Mesenchymal stem cell (in vitro differentiated cells and primary cell): ENCODE results near the gene CELA1.

ENCODE experiments used
- DNase-seq: peaks from one replicate; pipeline ENCODE4 v3.0.0-alpha.2; 2013
- H2AFZ ChIP-seq: one replicate; pipeline ENCODE4 v1.6.1; 2013; ENCODE audit warnings: low read depth, mild to moderate bottlenecking, control low read depth, inconsistent platforms, low read length, moderate library complexity
- H2AK5ac ChIP-seq: 2 replicates; pipeline ENCODE4 v1.6.1; 2013; ENCODE audit warnings: low read length, moderate library complexity, mild to moderate bottlenecking, inconsistent platforms; ENCODE audit not compliant: severe bottlenecking
- H2BK120ac ChIP-seq: one replicate; pipeline ENCODE4 v1.6.1; 2013; ENCODE audit warnings: low read depth, mild to moderate bottlenecking, inconsistent platforms, low read length, moderate library complexity
- H2BK12ac ChIP-seq, 2 experiments: one replicate each; pipeline ENCODE4 v1.6.1; 2013; ENCODE audit warnings: inconsistent platforms in 2 of 2, low read length in 2 of 2, mild to moderate bottlenecking in 2 of 2, moderate library complexity in 2 of 2, control low read depth in 1 of 2
- H2BK15ac ChIP-seq: one replicate; pipeline ENCODE4 v1.6.1; 2013; ENCODE audit warnings: mild to moderate bottlenecking, low read depth, inconsistent platforms; ENCODE audit not compliant: poor library complexity, severe bottlenecking
- H2BK5ac ChIP-seq: 2 replicates; pipeline ENCODE4 v1.6.1; 2013; ENCODE audit warnings: low read depth, mild to moderate bottlenecking, low read length, control low read depth, inconsistent platforms; ENCODE audit not compliant: poor library complexity, severe bottlenecking
- H3K14ac ChIP-seq, 2 experiments: one replicate each; pipeline ENCODE4 v1.6.1; 2013; ENCODE audit warnings: inconsistent platforms in 2 of 2, low read length in 2 of 2, control low read depth in 1 of 2, mild to moderate bottlenecking in 1 of 2, moderate library complexity in 1 of 2
- H3K18ac ChIP-seq, 2 experiments: one replicate each; pipeline ENCODE4 v1.6.1; 2013; ENCODE audit warnings: inconsistent platforms in 2 of 2, low read length in 2 of 2, control low read depth in 1 of 2, low read depth in 1 of 2, mild to moderate bottlenecking in 1 of 2
- H3K23ac ChIP-seq, 2 experiments: one replicate each; pipeline ENCODE4 v1.6.1; 2013; ENCODE audit warnings: inconsistent platforms in 2 of 2, low read length in 2 of 2, mild to moderate bottlenecking in 2 of 2, moderate library complexity in 2 of 2, control low read depth in 1 of 2
- H3K27ac ChIP-seq: 2 replicates; pipeline ENCODE4 v1.5.1; 2013; ENCODE audit warnings: mild to moderate bottlenecking, moderate library complexity, low read length, control low read depth, inconsistent platforms; ENCODE audit not compliant: poor library complexity, severe bottlenecking
- H3K27me3 ChIP-seq, 2 experiments: 2 replicates each; pipeline versions ENCODE4 v1.6.1 to v1.7.0; 2013; ENCODE audit warnings: low read length in 2 of 2, mild to moderate bottlenecking in 2 of 2, moderate library complexity in 2 of 2, control low read depth in 1 of 2, inconsistent platforms in 1 of 2; ENCODE audit not compliant: control insufficient read depth in 1 of 2, insufficient read depth in 1 of 2
- H3K36me3 ChIP-seq, 2 experiments: 2 replicates each; pipeline versions ENCODE4 v1.6.1 to v1.7.0; 2013; ENCODE audit warnings: low read length in 2 of 2, control low read depth in 1 of 2, inconsistent platforms in 1 of 2, low read depth in 1 of 2, mild to moderate bottlenecking in 1 of 2; ENCODE audit not compliant: insufficient read depth in 2 of 2, control insufficient read depth in 1 of 2
- H3K4ac ChIP-seq, 2 experiments: one replicate each; pipeline ENCODE4 v1.6.1; 2013; ENCODE audit warnings: inconsistent platforms in 2 of 2, low read length in 2 of 2, mild to moderate bottlenecking in 2 of 2, moderate library complexity in 2 of 2, control low read depth in 1 of 2, low read depth in 1 of 2
- H3K4me1 ChIP-seq: 2 replicates; pipeline ENCODE4 v1.6.1; 2013; ENCODE audit warnings: low read depth, low read length, control low read depth; ENCODE audit not compliant: control insufficient read depth, insufficient read depth
- H3K4me2 ChIP-seq: 2 replicates; pipeline ENCODE4 v1.6.1; 2013; ENCODE audit warnings: low read length, mild to moderate bottlenecking, inconsistent platforms; ENCODE audit not compliant: poor library complexity, severe bottlenecking
- H3K4me3 ChIP-seq, 2 experiments: 2 replicates each; pipeline versions ENCODE4 v1.5.1 to v1.7.0; 2013; ENCODE audit warnings: low read length in 2 of 2, mild to moderate bottlenecking in 2 of 2, control low read depth in 1 of 2, low read depth in 1 of 2; ENCODE audit not compliant: insufficient read depth in 1 of 2
- H3K79me1 ChIP-seq: replicated peaks from 2 replicates; pipeline ENCODE4 v1.6.1; 2013; ENCODE audit warnings: mild to moderate bottlenecking, control low read depth, low read length, inconsistent platforms; ENCODE audit not compliant: poor library complexity, severe bottlenecking
- H3K9ac ChIP-seq: 2 replicates; pipeline ENCODE4 v1.7.0; 2013; ENCODE audit warnings: mild to moderate bottlenecking, low read length, moderate library complexity
- H3K9me3 ChIP-seq: 2 replicates; pipeline ENCODE4 v1.7.0; 2013; ENCODE audit warnings: mild to moderate bottlenecking, low read length; ENCODE audit not compliant: control insufficient read depth
- H4K8ac ChIP-seq: one replicate; pipeline ENCODE4 v1.6.1; 2013; ENCODE audit warnings: inconsistent platforms, mild to moderate bottlenecking, low read length, moderate library complexity
- H4K91ac ChIP-seq: one replicate; pipeline ENCODE4 v1.6.1; 2013; ENCODE audit warnings: mild to moderate bottlenecking, low read length, inconsistent platforms
- WGBS: methylation state at CpG from one replicate; pipeline ENCODE4 v1.1.7; 2013; ENCODE audit warnings: mixed read lengths; 5-methylcytosine and 5-hydroxymethylcytosine counted together

CELA1 gene

GRCh38 chr12:51362747-51363342 is 16.4 kb upstream of the CELA1 start:
- Histone ChIP-seq H3K9ac (no peak overlapping the region), H2BK15ac (no peak overlapping the region), H2BK12ac (no peak overlapping the region), H3K23ac (no peak overlapping the region), H3K36me3 (no peaks in the 10 kb centered on the region), H2BK120ac (no peak overlapping the region), H2AFZ (no peak overlapping the region), H3K14ac (no peak overlapping the region), H3K18ac (no peak overlapping the region), H3K4me1 (no peaks in the 10 kb centered on the region), H3K27me3 (peaks cover 0 to 5% of the 10 kb centered on the region in 2 experiments), H3K79me1 (no peaks in the 10 kb centered on the region), H4K91ac (no peak overlapping the region), H3K4me2 (no peak overlapping the region), H3K4ac (no peak overlapping the region), H3K27ac (no peak overlapping the region), H3K9me3 (no peaks in the 10 kb centered on the region), H4K8ac (no peak overlapping the region), H2BK5ac (no peak overlapping the region), H2AK5ac (no peak overlapping the region), H3K4me3 (no peak overlapping the region)
- 100% methylated on average over 2 of the region's 2 CpGs for WGBS
- DNase-seq = no peak

DNA sequence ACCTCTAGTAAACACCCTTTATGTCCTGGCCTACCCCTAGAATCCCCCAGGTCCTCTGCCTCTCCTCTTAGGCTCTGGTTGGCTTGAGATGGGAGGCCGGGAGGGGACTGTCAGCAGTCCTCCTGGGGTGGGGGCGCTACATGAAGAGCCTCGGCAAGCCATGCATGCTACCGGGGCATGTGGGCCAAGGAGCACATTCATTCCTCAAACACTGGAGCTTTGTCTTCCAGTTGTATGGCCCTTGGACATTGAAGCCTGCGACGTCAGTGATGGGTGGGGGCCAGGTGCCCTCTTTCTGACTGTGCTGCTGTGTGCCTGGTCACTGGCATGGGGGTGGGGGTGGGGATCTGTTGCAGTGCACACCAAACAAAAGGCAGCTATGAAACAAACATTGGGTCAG is 15.8 kb upstream of the CELA1 start:
- WGBS = 93% methylated on average over 6 of the region's 6 CpGs
- H3K23ac ChIP-seq = no peak overlapping the region

GRCh38 chr12:51361161-51362016 is 14.9 kb upstream of the CELA1 start:
- H3K18ac ChIP-seq = no peak overlapping the region
- no peak overlapping the region for H2BK5ac ChIP-seq
- DNase-seq = no peak
- H3K9me3 ChIP-seq = no peaks in the 10 kb centered on the region
- H3K36me3 ChIP-seq = no peaks in the 10 kb centered on the region
- H2AK5ac ChIP-seq = no peak overlapping the region
- H3K4ac ChIP-seq = no peak overlapping the region
- H3K27me3 ChIP-seq = peaks cover 0 to 14% of the 10 kb centered on the region in 2 experiments
- H2AFZ ChIP-seq = no peak overlapping the region
- no peak overlapping the region for H3K4me3 ChIP-seq
- no peaks in the 10 kb centered on the region for H3K4me1 ChIP-seq
- H3K27ac ChIP-seq = no peak overlapping the region
- no peaks in the 10 kb centered on the region for H3K79me1 ChIP-seq
- no peak overlapping the region for H2BK15ac ChIP-seq
- H3K9ac ChIP-seq = no peak overlapping the region
- H4K8ac ChIP-seq = no peak overlapping the region
- H2BK120ac ChIP-seq = no peak overlapping the region
- no peak overlapping the region for H3K14ac ChIP-seq
- no peak overlapping the region for H3K23ac ChIP-seq
- H2BK12ac ChIP-seq = no peak overlapping the region
- WGBS = 82% methylated on average over 8 of the region's 8 CpGs
- H4K91ac ChIP-seq = no peak overlapping the region
- no peak overlapping the region for H3K4me2 ChIP-seq

More for the DNA sequence above, 15.8 kb upstream of the CELA1 start:
- Histone ChIP-seq H3K4me3 (no peak overlapping the region), H3K14ac (no peak overlapping the region), H3K9me3 (no peaks in the 10 kb centered on the region), H2AK5ac (no peak overlapping the region), H2BK15ac (no peak overlapping the region), H3K4me2 (no peak overlapping the region), H4K91ac (no peak overlapping the region), H3K18ac (no peak overlapping the region), H3K27me3 (peaks cover 0 to 10% of the 10 kb centered on the region in 2 experiments), H3K4me1 (no peaks in the 10 kb centered on the region), H2BK120ac (no peak overlapping the region), H3K36me3 (no peaks in the 10 kb centered on the region), H4K8ac (no peak overlapping the region), H3K4ac (no peak overlapping the region), H3K27ac (no peak overlapping the region), H2BK5ac (no peak overlapping the region), H3K9ac (no peak overlapping the region), H2BK12ac (no peak overlapping the region), H3K79me1 (no peaks in the 10 kb centered on the region), H2AFZ (no peak overlapping the region)
- no peak for DNase-seq

- Histone ChIP-seq H3K4me2 (no peak overlapping the region), H3K23ac (no peak overlapping the region), H4K91ac (no peak overlapping the region), H2BK120ac (no peak overlapping the region), H3K18ac (no peak overlapping the region), H3K36me3 (no peaks in the 10 kb centered on the region), H2AK5ac (no peak overlapping the region), H3K14ac (no peak overlapping the region), H3K9me3 (no peaks in the 10 kb centered on the region), H2BK5ac (no peak overlapping the region), H3K4me1 (no peaks in the 10 kb centered on the region), H3K4ac (no peak overlapping the region), H3K27ac (no peak overlapping the region), H3K27me3 (peaks cover 0 to 14% of the 10 kb centered on the region in 2 experiments), H3K4me3 (no peak overlapping the region), H3K79me1 (no peaks in the 10 kb centered on the region), H3K9ac (no peak overlapping the region), H2AFZ (no peak overlapping the region), H2BK15ac (no peak overlapping the region), H4K8ac (no peak overlapping the region), H2BK12ac (no peak overlapping the region)
- WGBS = 100% methylated on average over 2 of the region's 2 CpGs
- no peak for DNase-seq
Measured at GRCh38 chr12:51360315-51360714, 13.8 kb upstream of the CELA1 start.
